ENCODE data around the gene PXMP4.

Gene PXMP4

GRCh38 chr20:33663161-33664084 is 56.7 kb downstream of the PXMP4 start:
- peak in 9 of 10 donors; percentile 69 to 97 (median 81) for DNase-seq
- intact Hi-C loops (cut with DNase I): no loop called here

- intact Hi-C loops (cut with DNase I): no loop called here
Measured at GRCh38 chr20:33662172-33662571, 57.9 kb downstream of the PXMP4 start, which contains the start of gene C20orf144. TSS of gene C20orf144 (plus strand) at chr20:33662327. CDS start at chr20:33662346, 19 bp downstream.

GRCh38 chr20:33660685-33661058 is 59.4 kb downstream of the PXMP4 start:
- DNase-seq: peak in 1 of 10 donors; percentile 32
- intact Hi-C loops (cut with DNase I): no loop called here

More at GRCh38 chr20:33662172-33662571, 57.9 kb downstream of the PXMP4 start, which contains the start of gene C20orf144:
- peak in 1 of 10 donors; percentile 71 for DNase-seq

- intact Hi-C loops (cut with DNase I): no loop called here
Measured at GRCh38 chr20:33660035-33660684, 60.0 kb downstream of the PXMP4 start.

GRCh38 chr20:33659341-33660034 is 60.6 kb downstream of the PXMP4 start:
- intact Hi-C loops (cut with DNase I): no loop called here
- DNase-seq: peak in 2 of 10 donors; percentile 60 to 78

More at GRCh38 chr20:33660035-33660684, 60.0 kb downstream of the PXMP4 start:
- DNase-seq: peak in 3 of 10 donors; percentile 50 to 80 (median 70)

- intact Hi-C loops (cut with DNase I): no loop called here
Measured at GRCh38 chr20:33658929-33659328, 61.2 kb downstream of the PXMP4 start.

GRCh38 chr20:33658510-33658909 is 61.6 kb downstream of the PXMP4 start:
- peak in 3 of 10 donors; percentile 58 to 59 (median 58) for DNase-seq
- intact Hi-C loops (cut with DNase I): no loop called here

More at GRCh38 chr20:33658929-33659328, 61.2 kb downstream of the PXMP4 start:
- peak in 1 of 10 donors; percentile 50 for DNase-seq

GRCh38 chr20:33657704-33658095 is 62.4 kb downstream of the PXMP4 start:
- DNase-seq: peak in 3 of 10 donors; percentile 41 to 68 (median 62)
- intact Hi-C loops (cut with DNase I): no loop called here

GRCh38 chr20:33656783-33657703 is 63.1 kb downstream of the PXMP4 start:
- peak in 2 of 10 donors; percentile 55 to 70 for DNase-seq
- intact Hi-C loops (cut with DNase I): no loop called here

GRCh38 chr20:33656010-33656782 is 63.9 kb downstream of the PXMP4 start:
- DNase-seq: peak in 2 of 10 donors; percentile 72 to 77
- intact Hi-C loops (cut with DNase I): no loop called here

- no peak for DNase-seq
- intact Hi-C loops (cut with DNase I): no loop called here
Measured at GRCh38 chr20:33655164-33655563, 64.9 kb downstream of the PXMP4 start.

- peak in 1 of 10 donors; percentile 81 for DNase-seq
- intact Hi-C loops (cut with DNase I): no loop called here
Measured at GRCh38 chr20:33654680-33655161, 65.4 kb downstream of the PXMP4 start.

GRCh38 chr20:33653900-33654596 is 66.1 kb downstream of the PXMP4 start:
- DNase-seq: peak in 2 of 10 donors; percentile 82
- intact Hi-C loops (cut with DNase I): no loop called here

- DNase-seq: peak; percentile 54 to 95 (median 74)
- intact Hi-C loops (cut with DNase I): no loop called here
Measured at GRCh38 chr20:33653218-33653899, 66.8 kb downstream of the PXMP4 start.

All from posterior cingulate gyrus (tissue), 11 donors.